Endothelial cell of umbilical vein (primary cell): ENCODE results near the gene XPNPEP2. TPM values are rescaled to one million over a fixed set of nuclear protein-coding genes. Genes with fewer than 3 reads are reported as not detected.

Experiments
- BruUV-seq: library from RNA; stranded (reverse); fragments of 400-500 nt; replicated peaks from 2 replicates; lab custom pipeline; 2021; lab: Mats Ljungman, UMichigan
- CTCF ChIA-PET: fragments of 300-600, 350-600 bp; sonication (Branson Sonifier 250); formaldehyde crosslinking; loops from one replicate; lab custom pipeline; 2021; ENCODE audit warnings: antibody characterized with exemption, inconsistent platforms; lab: Charles Lee
- POLR2A ChIA-PET: fragments of 300-600, 350-600 bp; sonication (Branson Sonifier 250); formaldehyde crosslinking; loops from one replicate; lab custom pipeline; 2021; ENCODE audit warnings: antibody characterized with exemption, inconsistent platforms; lab: Charles Lee
- DNase-seq: peaks from one replicate; pipeline ENCODE4 v3.0.0-alpha.2; 2011; ENCODE audit warnings: low read depth, low spot score
- FAIRE-seq: peaks from 2 replicates; lab custom pipeline; 2011; peaks lifted over from hg19 to GRCh38; lab: Jason Lieb, UNC
- H2AFZ ChIP-seq: 2 replicates; pipeline ENCODE4 v1.6.0; 2012; ENCODE audit warnings: low read depth, low read length, control low read depth, inconsistent platforms
- H3K27ac ChIP-seq: 2 replicates; pipeline ENCODE4 v1.5.1; 2011; ENCODE audit warnings: low read depth, mild to moderate bottlenecking, control low read depth, low read length, moderate library complexity; ENCODE audit not compliant: insufficient read depth
- H3K27me3 ChIP-seq, 2 experiments: 2 replicates each; pipeline versions ENCODE4 v1.6.0 to v1.6.1; 2011; ENCODE audit warnings: low read length in 2 of 2, mixed read lengths in 1 of 2; ENCODE audit not compliant: control insufficient read depth in 2 of 2, insufficient read depth in 2 of 2
- H3K36me3 ChIP-seq, 2 experiments: 2 replicates in 1 of 2; 3 replicates in 1 of 2; pipeline ENCODE4 v1.5.1; 2011; ENCODE audit warnings: low read length in 2 of 2, mild to moderate bottlenecking in 1 of 2, moderate library complexity in 1 of 2; ENCODE audit not compliant: control insufficient read depth in 2 of 2, insufficient read depth in 2 of 2; ENCODE audit errors: extremely low read depth in 1 of 2
- H3K4me1 ChIP-seq: 3 replicates; pipeline ENCODE4 v1.5.1; 2011; ENCODE audit warnings: mild to moderate bottlenecking, low read length; ENCODE audit not compliant: control insufficient read depth, insufficient read depth; ENCODE audit errors: extremely low read depth
- H3K4me2 ChIP-seq: 2 replicates; pipeline ENCODE4 v1.6.1; 2011; ENCODE audit warnings: low read length, control low read depth, mixed read lengths; ENCODE audit not compliant: insufficient read depth
- H3K4me3 ChIP-seq, 3 experiments: fragments of 200-600 bp in 1 of 3; sonication (generic), shearing (Covaris generic) in 1 of 3; replicated peaks in 1 of 3; 2 replicates each; pipeline ENCODE4 v1.5.1; 2011 to 2016; ENCODE audit warnings: control low read depth in 3 of 3, low read length in 3 of 3, mild to moderate bottlenecking in 2 of 3, inconsistent platforms in 1 of 3, low read depth in 1 of 3, moderate library complexity in 1 of 3; ENCODE audit not compliant: insufficient read depth in 1 of 3
- H3K79me2 ChIP-seq: 2 replicates; pipeline ENCODE4 v1.6.0; 2012; ENCODE audit warnings: low read length, inconsistent platforms; ENCODE audit not compliant: control insufficient read depth, insufficient read depth
- H3K9ac ChIP-seq: replicated peaks from 2 replicates; pipeline ENCODE3; 2011; ENCODE audit warnings: low read length, control low read depth; ENCODE audit not compliant: insufficient read depth; ENCODE audit errors: extremely low read depth
- H3K9me1 ChIP-seq: replicated peaks from 3 replicates; pipeline ENCODE4 v1.6.0; 2011; ENCODE audit warnings: mild to moderate bottlenecking, low read length; ENCODE audit not compliant: control insufficient read depth, insufficient read depth; ENCODE audit errors: extremely low read depth
- H3K9me3 ChIP-seq: replicated peaks from 2 replicates; pipeline ENCODE4 v1.5.1; 2012; ENCODE audit warnings: low read length, inconsistent platforms; ENCODE audit not compliant: control insufficient read depth, insufficient read depth
- H4K20me1 ChIP-seq: replicated peaks from 2 replicates; pipeline ENCODE3; 2011; ENCODE audit warnings: mild to moderate bottlenecking, low read length; ENCODE audit not compliant: control insufficient read depth, insufficient read depth; ENCODE audit errors: extremely low read depth
- CTCF ChIP-seq, 2 donors: IDR thresholded peaks; 1 replicate in 1 of 2; 2 replicates in 1 of 2; pipeline ENCODE4 v1.5.1; 2011; ENCODE audit warnings: low read length in 2 of 2, mild to moderate bottlenecking in 2 of 2, moderate library complexity in 2 of 2, control low read depth in 1 of 2, inconsistent platforms in 1 of 2, low read depth in 1 of 2; ENCODE audit not compliant: insufficient read depth in 1 of 2; ENCODE audit errors: extremely low read depth in 1 of 2
- EZH2 ChIP-seq: IDR thresholded peaks from 2 replicates; pipeline ENCODE4 v1.6.1; 2012; ENCODE audit warnings: borderline replicate concordance, low read depth, mild to moderate bottlenecking, moderate library complexity, low read length, inconsistent platforms; ENCODE audit not compliant: severe bottlenecking
- FOS ChIP-seq: IDR thresholded peaks from 2 replicates; pipeline ENCODE4 v1.6.1; 2011; ENCODE audit warnings: mild to moderate bottlenecking, low read length, moderate library complexity, borderline replicate concordance; ENCODE audit not compliant: insufficient read depth
- GATA2 ChIP-seq: IDR thresholded peaks from 2 replicates; pipeline ENCODE4 v1.7.0; 2011; ENCODE audit warnings: low read depth, mild to moderate bottlenecking, moderate library complexity, mixed read lengths, low read length; ENCODE audit not compliant: insufficient read length, insufficient read depth
- JUN ChIP-seq: IDR thresholded peaks from 2 replicates; pipeline ENCODE4 v1.6.1; 2011; ENCODE audit warnings: borderline replicate concordance, low read depth; ENCODE audit not compliant: insufficient read length, insufficient read depth
- MAX ChIP-seq: IDR thresholded peaks from 2 replicates; pipeline ENCODE4 v1.6.1; 2011; ENCODE audit not compliant: insufficient read depth, insufficient read length
- MYC ChIP-seq: IDR thresholded peaks from one replicate; pipeline ENCODE4 v1.6.1; 2011; ENCODE audit warnings: mild to moderate bottlenecking, low read depth, low read length
- POLR2A ChIP-seq: IDR thresholded peaks from 2 replicates; pipeline ENCODE4 v1.6.1; 2012; ENCODE audit warnings: low read depth, mild to moderate bottlenecking, control low read depth, low read length
- POLR2AphosphoS5 ChIP-seq: IDR thresholded peaks from 2 replicates; pipeline ENCODE4 v1.6.1; 2012; ENCODE audit warnings: low read depth, mild to moderate bottlenecking, control low read depth, low read length, moderate library complexity; ENCODE audit not compliant: insufficient read depth
- dilution Hi-C: fragments of 300-500 bp; cut with MboI; formaldehyde crosslinking; loops from one replicate; pipeline ENCODE4 v1.15.0; 2019; ENCODE audit warnings: low sequenced_read_pairs; ENCODE audit not compliant: extremely low pct_ligation_motif_present
- intact Hi-C: fragments of 100-400 bp; cut with micrococcal nuclease; formaldehyde crosslinking; loops from one replicate; pipeline ENCODE4 v1.10.0; 2022
- polyA plus RNA-seq, 4 experiments: library from polyadenylated mRNA; depleted of rRNA in 3 of 4; stranded (reverse) in 3 of 4; unstranded in 1 of 4; fragments of >200 nt; gene quantifications; 2 replicates each; pipeline versions ENCODE4 v1.2.1 to v1.2.3, GENCODE V29; 2011 to 2012; ENCODE audit warnings: missing spikeins in 1 of 4
- total RNA-seq: library from RNA; stranded (reverse); gene quantifications from 2 replicates; pipeline ENCODE4 v1.2.3, GENCODE V29; 2021

XPNPEP2 gene
- total and polyA plus RNA-seq, 2 donors (not counting 3 experiments of a cell fraction or from before 2014, with no cell fraction given), result 0.04 TPM; not detected in 1

GRCh38 chrX:129777218-129778030 is 38.6 kb downstream of the XPNPEP2 start:
- H3K4me2 ChIP-seq, result peak overlapping the region; percentile 57
- CTCF ChIA-PET, result no interaction called here
- H3K4me1 ChIP-seq, result peaks cover 14% of the 10 kb centered on the region
- peak overlapping the region; percentile 86 for H3K27ac ChIP-seq
- peak; percentile 99 for FAIRE-seq
- BruUV-seq, result no TSS peak
- TF ChIP-seq FOS (no peak), GATA2 (peak; percentile 40), MYC (no peak)
- no peaks in the 10 kb centered on the region for H3K36me3 ChIP-seq
- intact Hi-C loops, result loop anchor here (2.0 kb wide), 2 partner anchors 19 to 65 kb away; partner anchors contain the start of gene ZDHHC9
- DNase-seq, result peak; percentile 44
- H3K9me3 ChIP-seq, result no peaks in the 10 kb centered on the region
- POLR2A ChIA-PET, result no interaction called here
- H3K4me3 ChIP-seq, result no peak overlapping the region
- H3K9ac ChIP-seq, result peak overlapping the region; percentile 37
- H3K9me1 ChIP-seq, result no peaks in the 10 kb centered on the region
- dilution Hi-C loops, result no loop called here
- H4K20me1 ChIP-seq, result no peaks in the 10 kb centered on the region
- H3K27me3 ChIP-seq, result no peaks in the 10 kb centered on the region
- H3K79me2 ChIP-seq, result no peaks in the 10 kb centered on the region
- peak overlapping the region; percentile 91 for H2AFZ ChIP-seq

- POLR2A ChIA-PET, result no interaction called here
- H3K79me2 ChIP-seq, result no peaks in the 10 kb centered on the region
- no peak for DNase-seq
- no peak overlapping the region for H3K9ac ChIP-seq
- no peaks in the 10 kb centered on the region for H3K9me1 ChIP-seq
- no peak overlapping the region for H3K27ac ChIP-seq
- H2AFZ ChIP-seq, result no peak overlapping the region
- no TSS peak for BruUV-seq
- intact Hi-C loops (no loop called here), dilution Hi-C loops (no loop called here)
- H3K27me3 ChIP-seq, result no peaks in the 10 kb centered on the region
- H3K4me3 ChIP-seq, result no peak overlapping the region
- TF ChIP-seq MYC (no peak), MAX (no peak), CTCF (IDR thresholded peaks at IDR 0.05; ENCODE audit: extremely low read depth in 1 of 2, insufficient read depth in 1 of 2, low read depth in 1 of 2, low read length in 2 of 2) (no peak), POLR2A (no peak), FOS (no peak), GATA2 (no peak), JUN (no peak), POLR2AphosphoS5 (no peak), EZH2 (no peak)
- no peaks in the 10 kb centered on the region for H3K36me3 ChIP-seq
- peaks cover 14% of the 10 kb centered on the region for H3K4me1 ChIP-seq
- no peaks in the 10 kb centered on the region for H3K9me3 ChIP-seq
- H3K4me2 ChIP-seq, result no peak overlapping the region
- FAIRE-seq, result no peak
- CTCF ChIA-PET, result no interaction called here
- H4K20me1 ChIP-seq, result no peaks in the 10 kb centered on the region
Observed at GRCh38 chrX:129779086-129779672, 40.4 kb downstream of the XPNPEP2 start.
